ENCODE results near the gene STRA8.
"Not testable (repeated sequence)": the region's sequence is repeated elsewhere in the genome, so short reads cannot be mapped to it uniquely, and the experiment has no call there.

The STRA8 gene

DNA sequence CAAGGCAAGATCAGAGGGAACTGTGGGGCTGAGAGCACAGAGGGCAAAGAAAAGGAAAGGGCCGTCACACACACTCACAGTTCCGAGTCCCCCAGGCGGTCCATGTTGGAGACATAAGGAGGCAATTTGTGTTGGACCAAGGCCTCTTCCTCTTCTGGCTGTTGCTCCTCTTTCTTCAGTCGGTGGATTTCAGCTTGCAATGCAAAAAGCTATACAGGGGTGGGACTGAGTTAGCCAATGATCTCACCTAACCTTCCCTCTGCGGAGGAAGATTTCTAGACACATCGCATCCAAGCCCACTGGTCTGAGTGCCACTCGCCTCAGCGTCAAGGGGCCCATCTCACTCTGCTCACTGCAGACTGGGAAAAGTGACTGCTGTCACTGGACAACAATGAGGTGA, 27.8 kb upstream of the STRA8 start:
- no peak for DNase-seq

GRCh38 chr7:135206941-135207391, 26.7 kb upstream of the STRA8 start:
- no peak for DNase-seq

DNA sequence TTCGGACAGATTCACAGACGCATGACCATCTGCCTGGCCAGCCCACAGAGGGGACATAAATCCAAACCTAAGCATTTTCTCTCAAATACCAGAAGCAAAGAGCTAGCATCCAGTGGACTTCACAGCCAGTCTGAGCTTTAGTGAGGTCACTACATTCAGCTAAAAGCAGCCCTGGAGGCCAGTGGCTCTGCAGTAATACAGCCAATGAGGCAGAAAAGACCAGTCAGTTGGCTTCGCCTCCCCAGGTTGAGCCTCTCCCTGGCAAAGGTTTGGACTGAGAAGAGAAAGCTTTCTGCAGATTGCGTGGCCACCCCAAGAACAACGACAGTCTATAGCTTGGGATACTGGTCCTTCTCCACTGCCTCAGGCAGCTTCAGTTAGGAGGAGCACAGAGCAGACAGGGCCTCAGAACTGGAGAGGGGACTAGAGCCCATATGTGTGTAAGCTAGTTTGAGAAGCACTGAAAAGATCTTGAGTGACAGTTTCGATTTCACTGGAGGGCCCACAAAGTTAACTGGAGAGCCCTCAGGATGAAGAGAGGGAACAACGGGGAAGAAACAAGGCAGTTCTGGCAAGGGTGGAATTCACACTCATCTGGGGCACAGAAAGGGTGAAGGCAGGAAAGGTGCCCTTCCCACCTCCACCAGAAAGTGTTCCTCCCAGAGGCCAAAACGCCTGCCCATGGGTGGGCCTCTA, 26.1 kb upstream of the STRA8 start:
- DNase-seq = no peak

DNA sequence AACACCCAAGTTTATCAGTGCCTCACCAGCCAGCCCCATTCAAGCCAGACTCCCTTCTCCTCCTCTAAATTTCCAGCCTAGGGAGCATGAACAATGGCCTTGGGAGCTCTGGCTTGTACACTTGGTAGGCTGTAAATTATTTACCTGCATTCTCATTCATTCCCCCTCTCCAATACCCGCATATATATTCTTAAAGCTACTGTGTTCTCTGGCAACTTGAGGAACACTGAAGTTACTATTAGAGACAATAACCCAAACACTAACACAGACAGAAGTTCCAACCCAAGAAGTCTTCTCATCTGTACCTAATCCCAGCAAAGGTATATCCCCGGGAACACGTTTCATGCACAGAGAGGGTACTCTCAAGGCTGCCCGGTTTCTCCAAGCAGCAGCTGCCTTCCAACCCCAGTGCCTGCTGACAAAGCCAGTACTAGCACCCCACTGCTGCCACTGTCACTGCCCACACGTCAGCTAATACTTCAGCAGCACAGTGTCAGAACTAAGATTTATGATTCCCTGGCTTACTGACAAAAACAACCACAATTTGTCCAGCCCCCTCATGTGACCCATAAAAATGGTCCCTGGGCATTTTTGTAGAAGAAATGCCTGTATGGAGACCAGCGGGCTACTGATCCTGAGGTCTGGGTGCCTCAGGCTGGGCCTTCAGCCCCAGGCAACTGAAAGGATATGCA, 25.4 kb upstream of the STRA8 start:
- no peak for DNase-seq

DNA sequence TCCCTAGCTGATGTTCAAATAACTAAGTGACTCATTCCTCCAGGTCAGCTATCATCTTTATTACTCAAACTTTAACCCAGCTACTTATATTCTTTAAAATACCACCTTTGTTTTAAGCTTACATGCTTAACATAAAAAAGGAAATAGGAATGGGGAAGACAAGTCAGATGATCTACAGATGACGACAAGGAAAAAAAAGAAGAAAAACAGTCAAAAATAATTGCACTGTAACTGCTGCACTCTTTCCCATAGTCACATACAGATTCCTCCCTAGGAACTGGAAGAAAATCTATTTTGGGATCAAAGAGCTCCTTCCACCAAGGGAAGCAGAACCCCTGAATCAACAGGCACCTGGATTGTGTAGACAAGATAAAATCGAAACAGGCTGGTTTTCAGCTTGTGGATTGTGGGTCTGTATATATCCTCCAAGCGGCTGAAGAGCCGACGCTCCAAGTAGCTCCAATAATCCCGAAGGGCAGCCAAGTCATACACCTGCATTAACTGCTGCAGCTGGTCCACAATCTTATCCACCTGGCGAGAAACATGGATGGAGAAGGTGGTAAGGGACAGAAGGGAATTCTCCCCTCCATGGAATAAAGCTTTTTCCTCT, 24.3 kb upstream of the STRA8 start:
- DNase-seq = no peak

GRCh38 chr7:135210888-135211178, 22.8 kb upstream of the STRA8 start:
- peak; percentile 54 for DNase-seq

DNA sequence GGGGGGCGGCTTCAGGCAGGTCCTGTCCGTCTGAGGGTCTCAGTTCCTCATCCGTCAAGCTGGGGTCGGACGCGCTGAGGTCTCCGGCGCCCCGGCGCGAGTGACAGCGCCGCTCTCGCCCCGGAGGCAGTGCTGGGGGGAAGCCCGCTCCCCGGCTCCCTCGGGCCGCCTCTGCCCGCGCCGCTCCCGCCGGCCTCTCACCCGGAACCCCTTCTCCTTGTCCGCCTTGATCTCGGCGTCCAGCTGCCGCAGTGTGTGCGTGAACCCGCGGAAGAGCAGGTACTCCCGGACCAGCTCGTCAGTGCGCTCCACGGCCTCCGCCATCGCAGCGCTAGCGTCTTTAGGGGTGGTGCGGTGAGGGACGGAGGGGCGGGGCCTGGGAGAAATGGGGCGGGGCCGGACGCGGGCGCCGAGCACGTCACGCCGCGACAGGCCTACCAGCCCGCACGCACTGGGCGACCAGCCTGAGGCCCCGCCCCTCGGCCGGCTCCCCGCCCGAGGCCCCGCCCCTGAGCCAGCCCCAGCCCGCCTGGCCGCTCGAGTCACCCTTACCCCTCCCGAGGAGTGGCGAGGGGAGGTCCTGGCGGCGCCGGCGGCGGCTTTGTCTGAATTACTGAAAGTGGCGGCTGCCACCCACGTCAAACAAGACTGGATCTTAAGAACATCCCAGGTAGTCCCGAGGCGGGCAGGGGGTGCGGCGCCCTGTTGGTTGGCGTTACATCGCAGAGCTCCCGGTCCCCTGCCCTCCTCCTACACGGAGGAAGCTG, 22.3 kb upstream of the STRA8 start, which contains the start of gene WDR91:
Gene WDR91 (minus strand): TSS at position 348 of the 767 bp plus-strand sequence. CDS start 24 bp downstream, at position 324.
- peak; percentile 91 for DNase-seq

- DNase-seq = not testable (repeated sequence)
These were observed 21.5 kb upstream of the STRA8 start for GRCh38 chr7:135211946-135212685.

GRCh38 chr7:135213831-135214230, 19.8 kb upstream of the STRA8 start:
- DNase-seq = no peak

GRCh38 chr7:135215180-135215579, 18.5 kb upstream of the STRA8 start:
- no peak for DNase-seq

DNA sequence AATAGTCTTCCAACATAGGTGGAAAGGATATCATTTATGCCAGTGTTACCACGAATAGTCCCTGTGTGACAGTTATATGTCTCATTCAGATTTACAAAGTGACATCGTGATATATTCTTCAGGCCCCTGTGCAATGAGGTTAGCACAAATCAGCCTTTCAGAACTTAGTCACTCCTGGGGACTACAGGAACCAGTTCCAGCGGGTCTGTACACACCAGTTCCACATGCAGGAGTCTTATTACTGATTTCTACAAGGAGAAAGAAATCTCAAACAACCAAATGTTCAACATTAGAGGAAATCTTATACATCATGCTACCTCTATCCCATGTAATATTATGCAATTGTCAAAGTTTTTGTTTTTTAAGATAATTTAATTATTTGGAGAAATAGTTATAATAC, 17.9 kb upstream of the STRA8 start:
- no peak for DNase-seq

- DNase-seq = no peak
These were observed 15.8 kb upstream of the STRA8 start for GRCh38 chr7:135217645-135218509.

DNA sequence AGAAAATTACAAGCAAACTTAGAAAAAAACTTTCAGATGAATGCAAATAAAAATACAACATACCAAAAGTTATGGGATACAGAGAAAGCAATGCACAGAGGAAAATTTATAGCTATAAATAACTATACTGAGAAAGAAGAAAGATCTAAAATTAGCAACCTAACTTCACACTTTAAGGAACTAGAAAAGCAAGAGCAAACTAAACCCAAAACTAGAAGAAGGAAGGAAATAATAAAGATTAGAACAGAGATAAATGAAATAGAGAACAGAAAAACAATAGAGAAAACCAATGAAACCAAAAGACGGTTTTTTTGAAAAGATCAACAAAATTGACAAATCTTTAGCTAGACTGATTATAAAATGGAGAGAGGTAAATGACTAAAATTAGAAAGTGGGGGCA, 9.6 kb upstream of the STRA8 start:
- no peak for DNase-seq

DNA sequence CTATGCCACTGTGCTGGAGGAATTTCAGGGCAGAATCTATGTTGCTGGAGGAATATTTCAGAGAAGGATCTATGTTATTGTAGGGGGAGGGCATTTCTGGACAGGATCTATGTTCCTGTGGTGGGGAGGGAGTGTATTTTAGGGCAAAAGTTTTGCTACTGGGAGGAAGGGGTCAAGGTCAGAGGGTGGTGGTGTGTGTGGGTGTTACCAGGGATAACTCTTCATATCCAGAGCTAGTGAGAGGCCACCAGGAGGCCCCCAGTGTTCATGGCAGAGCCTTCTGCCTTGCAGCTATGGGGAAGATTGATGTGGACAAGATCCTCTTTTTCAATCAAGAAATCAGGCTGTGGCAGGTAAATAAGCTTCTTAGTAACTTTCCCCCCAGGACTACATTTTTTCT, 2.0 kb upstream of the STRA8 start:
- no peak for DNase-seq

- DNase-seq = no peak
These were observed 1.6 kb upstream of the STRA8 start for GRCh38 chr7:135232087-135232486.

DNA sequence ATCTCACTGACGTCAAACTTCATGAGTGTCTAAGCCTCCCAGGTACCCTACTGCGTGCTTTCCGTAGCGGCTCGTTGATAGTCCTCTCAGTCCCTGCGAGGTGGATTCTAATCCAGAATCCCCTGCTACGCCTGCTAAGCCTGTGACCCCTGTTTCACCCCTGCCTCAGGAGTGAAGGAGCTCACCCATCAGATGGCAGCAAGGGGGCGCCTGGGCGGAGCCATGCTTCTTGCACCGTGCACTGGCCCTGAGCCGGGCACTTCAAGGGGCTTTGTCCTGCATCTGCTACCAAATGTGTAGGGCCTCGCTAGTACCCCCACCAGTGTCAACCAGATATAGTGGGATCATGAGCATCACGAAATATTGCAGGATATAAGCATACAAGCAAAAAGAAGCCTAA, 918 bp upstream of the STRA8 start:
- DNase-seq = no peak

- not testable (repeated sequence) for DNase-seq
These were observed 457 bp downstream of the STRA8 start for GRCh38 chr7:135234095-135234494.

GRCh38 chr7:135234727-135235126, 1.1 kb downstream of the STRA8 start:
- no peak for DNase-seq

GRCh38 chr7:135235841-135236240, 2.2 kb downstream of the STRA8 start:
- DNase-seq = no peak

GRCh38 chr7:135236727-135237126, 3.1 kb downstream of the STRA8 start:
- DNase-seq = no peak

DNA sequence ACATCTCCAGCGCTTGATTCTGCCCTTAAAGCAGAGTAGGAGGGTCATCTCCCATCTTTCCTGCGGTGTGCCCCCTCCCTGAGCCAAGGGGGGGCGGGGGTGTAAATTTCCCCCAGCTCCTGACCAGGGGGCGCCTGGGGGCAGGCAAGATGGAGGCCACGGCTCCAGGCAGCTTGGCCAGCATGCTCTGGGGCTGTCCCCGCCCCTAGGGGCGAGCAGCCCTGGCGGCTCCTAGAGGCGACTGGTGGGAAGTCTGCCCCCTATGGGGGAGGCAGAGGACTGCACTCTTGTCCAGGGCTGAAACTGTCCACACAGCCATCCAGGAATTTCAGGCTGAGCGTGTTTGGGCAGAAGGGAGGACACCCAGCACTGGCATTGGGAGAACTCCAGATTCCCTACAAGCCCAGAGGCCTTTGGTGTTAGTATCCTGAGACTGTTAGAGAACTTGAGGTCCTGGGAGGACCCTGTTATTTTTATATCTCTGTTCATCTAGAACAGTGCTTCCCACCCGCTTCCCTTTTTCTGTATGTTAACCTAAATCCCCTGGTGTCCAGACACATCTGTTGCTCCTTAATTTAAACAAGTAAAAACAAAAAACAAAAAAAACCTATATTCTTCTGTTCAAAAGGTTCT, 4.6 kb downstream of the STRA8 start:
- no peak for DNase-seq

All from NCI-H1092 (cell line).